Measurements from ENCODE around the gene ZNF593OS. TPM values are rescaled to one million over a fixed set of nuclear protein-coding genes. Genes with fewer than 3 reads are reported as not detected.

ZNF593OS gene
- total and polyA plus RNA-seq, 2 donors (not counting 3 experiments of a cell fraction or from before 2014, with no cell fraction given), result not detected

- Histone ChIP-seq H3K4me3 (replicated peaks in 1 of 3; ENCODE audit: insufficient read depth in 1 of 3, low read depth in 1 of 3, low read length in 3 of 3) (no peak overlapping the region), H4K20me1 (replicated peaks; ENCODE audit: control insufficient read depth, extremely low read depth, insufficient read depth, low read length) (no peaks in the 10 kb centered on the region), H3K27me3 (ENCODE audit: control insufficient read depth in 2 of 2, insufficient read depth in 2 of 2, low read length in 2 of 2) (no peaks in the 10 kb centered on the region), H3K4me2 (ENCODE audit: insufficient read depth, low read length) (no peak overlapping the region), H2AFZ (ENCODE audit: low read depth, low read length) (no peak overlapping the region), H3K9ac (replicated peaks; ENCODE audit: extremely low read depth, insufficient read depth, low read length) (no peak overlapping the region), H3K36me3 (ENCODE audit: control insufficient read depth in 2 of 2, extremely low read depth in 1 of 2, insufficient read depth in 2 of 2, low read length in 2 of 2) (no peaks in the 10 kb centered on the region), H3K4me1 (ENCODE audit: control insufficient read depth, extremely low read depth, insufficient read depth, low read length) (no peaks in the 10 kb centered on the region), H3K9me1 (replicated peaks; ENCODE audit: control insufficient read depth, extremely low read depth, insufficient read depth, low read length) (no peaks in the 10 kb centered on the region), H3K79me2 (ENCODE audit: control insufficient read depth, insufficient read depth, low read length) (no peaks in the 10 kb centered on the region), H3K27ac (ENCODE audit: insufficient read depth, low read depth, low read length) (no peak overlapping the region), H3K9me3 (replicated peaks; ENCODE audit: control insufficient read depth, insufficient read depth, low read length) (no peaks in the 10 kb centered on the region)
- intact Hi-C loops (cut with micrococcal nuclease), result no loop called here
- no peak for FAIRE-seq
- BruUV-seq (replicated peaks), result no TSS peak
- ChIA-PET CTCF (interaction anchor here (1.0 kb wide), 1 partner anchor 52 kb away, joined by 3 read pairs; the partner anchor contains the start of gene CEP85), POLR2A (no interaction called here)
- no peak for TF ChIP-seq GATA2 (IDR thresholded peaks at IDR 0.05; ENCODE audit: insufficient read depth, insufficient read length, low read depth, low read length)
- TF ChIP-seq POLR2A (IDR thresholded peaks at IDR 0.05; ENCODE audit: low read depth, low read length), result no peak
- TF ChIP-seq JUN (IDR thresholded peaks at IDR 0.05; ENCODE audit: borderline replicate concordance, insufficient read depth, insufficient read length, low read depth), result no peak
- TF ChIP-seq FOS (IDR thresholded peaks at IDR 0.05; ENCODE audit: borderline replicate concordance, insufficient read depth, low read length), result no peak
- TF ChIP-seq MYC (IDR thresholded peaks at IDR 0.05; ENCODE audit: low read depth, low read length), result no peak
- TF ChIP-seq CTCF (IDR thresholded peaks at IDR 0.05; ENCODE audit: extremely low read depth in 1 of 2, insufficient read depth in 1 of 2, low read depth in 1 of 2, low read length in 2 of 2), result no peak
- TF ChIP-seq MAX (IDR thresholded peaks at IDR 0.05; ENCODE audit: insufficient read depth, insufficient read length), result no peak
- no peak for TF ChIP-seq EZH2 (IDR thresholded peaks at IDR 0.05; ENCODE audit: borderline replicate concordance, low read depth, low read length, severe bottlenecking)
- no peak for TF ChIP-seq POLR2AphosphoS5 (IDR thresholded peaks at IDR 0.05; ENCODE audit: insufficient read depth, low read depth, low read length)
- no peak for DNase-seq (ENCODE audit: low read depth, low spot score)
- dilution Hi-C loops (cut with MboI; ENCODE audit: extremely low pct_ligation_motif_present, low sequenced_read_pairs), result no loop called here
These were observed 10.7 kb upstream of the ZNF593OS start for GRCh38 chr1:26182383-26182696.

All from endothelial cell of umbilical vein (primary cell).